Esophagus muscularis mucosa (tissue), 3 donors: ENCODE data around the gene TMEM109.

Experiments used
- CTCF ChIP-seq, 3 experiments: fragments of 200-600 bp in 2 of 3; fragments of 450-650 bp in 1 of 3; sonication (generic) in 2 of 3; IDR thresholded peaks; one replicate each; pipeline ENCODE4 v1.5.1; 2017 to 2019; ENCODE audit warnings: antibody characterized with exemption in 3 of 3, mild to moderate bottlenecking in 2 of 3, moderate library complexity in 1 of 3
- POLR2AphosphoS5 ChIP-seq, 2 donors: sonication (generic); formaldehyde crosslinking; IDR thresholded peaks; one replicate each; pipeline ENCODE4 v1.6.1; 2017; ENCODE audit warnings: antibody characterized with exemption in 2 of 2

DNA sequence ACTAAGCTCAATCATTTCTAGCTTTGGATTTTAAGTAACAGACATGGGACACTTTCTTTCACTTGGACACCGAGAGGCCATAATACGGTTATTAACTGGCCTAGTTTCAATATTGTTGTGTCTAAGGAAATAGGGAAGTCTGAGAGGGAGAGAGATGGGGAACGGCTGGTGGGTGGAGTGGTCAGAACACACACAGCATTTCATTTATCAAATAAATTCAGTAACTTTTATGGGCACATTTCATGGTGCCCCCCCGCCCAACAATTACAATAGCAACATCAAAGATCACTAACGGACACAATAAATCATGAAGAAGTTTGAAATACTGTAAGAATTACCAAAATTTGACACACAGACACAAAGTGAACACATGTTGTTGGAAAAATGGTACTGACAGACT, 18.3 kb upstream of the TMEM109 start:
- TF ChIP-seq CTCF (IDR thresholded peaks at IDR 0.05) (no peak), POLR2AphosphoS5 (IDR thresholded peaks at IDR 0.05) (no peak)
